GM18502 (cell line): ENCODE measurements around the gene UST.

Source experiments
- ATAC-seq: cut with Tn5 transposase; IDR thresholded peaks from one replicate; pipeline ENCODE4 v1.9.1; 2021; ENCODE audit warnings: mild to moderate bottlenecking; ENCODE audit not compliant: unreplicated experiment, poor library complexity

Gene UST

GRCh38 chr6:148794797-148795196, 48.0 kb downstream of the UST start:
- ATAC-seq, result no peak

- ATAC-seq, result no peak
These were observed 48.7 kb downstream of the UST start for GRCh38 chr6:148795563-148795962.

GRCh38 chr6:148799647-148800046, 52.8 kb downstream of the UST start:
- ATAC-seq, result no peak

- ATAC-seq, result no peak
These were observed 53.7 kb downstream of the UST start for GRCh38 chr6:148800536-148800935.

GRCh38 chr6:148803979-148804378, 57.1 kb downstream of the UST start:
- no peak for ATAC-seq

- no peak for ATAC-seq
These were observed 58.9 kb downstream of the UST start for GRCh38 chr6:148805777-148806176.

- ATAC-seq, result no peak
These were observed 61.0 kb downstream of the UST start for GRCh38 chr6:148807784-148808183.

- ATAC-seq, result no peak
These were observed 62.0 kb downstream of the UST start for GRCh38 chr6:148808786-148809304.

- ATAC-seq, result no peak
These were observed 64.6 kb downstream of the UST start for GRCh38 chr6:148811459-148811858.

- ATAC-seq, result no peak
These were observed 67.4 kb downstream of the UST start for GRCh38 chr6:148814082-148814790.

- no peak for ATAC-seq
These were observed 68.0 kb downstream of the UST start for GRCh38 chr6:148814869-148815268.

GRCh38 chr6:148816117-148816516, 69.3 kb downstream of the UST start:
- ATAC-seq, result no peak

- no peak for ATAC-seq
These were observed 70.9 kb downstream of the UST start for GRCh38 chr6:148817689-148818088.

- ATAC-seq, result no peak
These were observed 72.2 kb downstream of the UST start for GRCh38 chr6:148818939-148819575.

GRCh38 chr6:148819852-148820251, 73.0 kb downstream of the UST start:
- ATAC-seq, result no peak

- no peak for ATAC-seq
These were observed 76.0 kb downstream of the UST start for GRCh38 chr6:148822819-148823218.

GRCh38 chr6:148824291-148824690, 77.5 kb downstream of the UST start:
- ATAC-seq, result no peak

GRCh38 chr6:148824960-148825359, 78.1 kb downstream of the UST start:
- no peak for ATAC-seq

- ATAC-seq, result no peak
These were observed 78.7 kb downstream of the UST start for GRCh38 chr6:148825492-148825891.

- no peak for ATAC-seq
These were observed 80.7 kb downstream of the UST start for GRCh38 chr6:148827416-148828045.

GRCh38 chr6:148828047-148828446, 81.2 kb downstream of the UST start:
- no peak for ATAC-seq
